ENCODE data around the gene WIPF3. TPM values are rescaled to one million over a fixed set of nuclear protein-coding genes. Genes with fewer than 3 reads are reported as not detected.

The WIPF3 gene
- total RNA-seq, 6 experiments from 2014 or later: not detected

- Mint-ChIP-seq H3K4me1 (ENCODE audit: low read depth) (no peaks in the 10 kb centered on the region), H3K9me3 (no peaks in the 10 kb centered on the region), H3K36me3 (ENCODE audit: low read depth) (no peaks in the 10 kb centered on the region), H3K27ac (no peak overlapping the region), H3K27me3 (ENCODE audit: insufficient read depth) (peaks cover 44% of the 10 kb centered on the region), H3K4me3 (no peak overlapping the region)
- DNase-seq: no peak
- no peak for TF ChIP-seq CTCF (IDR thresholded peaks at IDR 0.05)
Measured at GRCh38 chr7:29805031-29805430, 1.3 kb upstream of the WIPF3 start.

GRCh38 chr7:29805886-29806207 is 461 bp upstream of the WIPF3 start:
- Mint-ChIP-seq H3K9me3 (no peaks in the 10 kb centered on the region), H3K27ac (no peak overlapping the region), H3K27me3 (ENCODE audit: insufficient read depth) (peaks cover 43% of the 10 kb centered on the region), H3K4me1 (ENCODE audit: low read depth) (no peaks in the 10 kb centered on the region), H3K4me3 (no peak overlapping the region), H3K36me3 (ENCODE audit: low read depth) (no peaks in the 10 kb centered on the region)
- no peak for TF ChIP-seq CTCF (IDR thresholded peaks at IDR 0.05)
- no peak for DNase-seq

- Mint-ChIP-seq H3K27ac (no peak overlapping the region), H3K36me3 (ENCODE audit: low read depth) (no peaks in the 10 kb centered on the region), H3K4me1 (ENCODE audit: low read depth) (no peaks in the 10 kb centered on the region), H3K27me3 (ENCODE audit: insufficient read depth) (peaks cover 38% of the 10 kb centered on the region), H3K9me3 (no peaks in the 10 kb centered on the region), H3K4me3 (no peak overlapping the region)
- no peak for DNase-seq
- no peak for TF ChIP-seq CTCF (IDR thresholded peaks at IDR 0.05)
Measured at GRCh38 chr7:29806995-29807841, 910 bp downstream of the WIPF3 start.

DNA sequence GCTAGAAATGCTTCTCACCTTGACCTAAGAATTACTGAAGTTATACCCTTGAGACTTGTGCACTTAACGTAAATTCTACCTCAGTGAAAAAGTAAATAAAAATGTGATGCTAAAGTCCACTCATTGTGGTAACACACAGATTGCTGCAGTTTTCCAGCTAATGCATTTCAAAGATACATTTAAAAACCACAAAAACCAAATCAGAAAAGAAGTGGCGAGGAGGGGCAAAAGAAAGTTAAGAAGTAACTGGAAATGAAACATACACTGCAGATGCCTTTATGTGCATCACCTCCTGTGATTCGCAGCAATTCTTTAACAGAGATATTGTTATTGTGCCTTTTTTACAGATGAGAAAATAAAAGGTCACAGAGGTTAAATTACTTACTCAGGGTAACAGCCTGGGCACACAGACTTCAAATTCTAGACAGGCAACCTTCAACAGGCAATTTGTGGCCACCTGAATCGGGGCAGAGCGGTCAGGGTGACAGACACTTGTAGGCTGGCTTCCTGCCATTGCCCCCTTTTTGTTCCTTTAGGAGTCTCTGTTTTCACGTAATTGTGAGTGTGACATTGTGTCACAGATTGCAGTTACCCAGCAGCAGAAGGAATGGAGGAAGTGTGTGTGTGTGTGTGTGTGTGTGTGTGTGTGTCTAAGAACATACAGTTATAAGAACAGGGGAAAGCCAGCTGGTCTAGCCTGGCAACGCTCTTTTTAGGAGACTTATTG is 1.9 kb downstream of the WIPF3 start:
- H3K9me3 Mint-ChIP-seq: no peaks in the 10 kb centered on the region
- H3K27me3 Mint-ChIP-seq (ENCODE audit: insufficient read depth): peaks cover 38% of the 10 kb centered on the region
- no peak overlapping the region for H3K27ac Mint-ChIP-seq
- no peak for DNase-seq
- no peaks in the 10 kb centered on the region for H3K4me1 Mint-ChIP-seq (ENCODE audit: low read depth)
- H3K36me3 Mint-ChIP-seq (ENCODE audit: low read depth): no peaks in the 10 kb centered on the region
- no peak for TF ChIP-seq CTCF (IDR thresholded peaks at IDR 0.05)
- no peak overlapping the region for H3K4me3 Mint-ChIP-seq

DNA sequence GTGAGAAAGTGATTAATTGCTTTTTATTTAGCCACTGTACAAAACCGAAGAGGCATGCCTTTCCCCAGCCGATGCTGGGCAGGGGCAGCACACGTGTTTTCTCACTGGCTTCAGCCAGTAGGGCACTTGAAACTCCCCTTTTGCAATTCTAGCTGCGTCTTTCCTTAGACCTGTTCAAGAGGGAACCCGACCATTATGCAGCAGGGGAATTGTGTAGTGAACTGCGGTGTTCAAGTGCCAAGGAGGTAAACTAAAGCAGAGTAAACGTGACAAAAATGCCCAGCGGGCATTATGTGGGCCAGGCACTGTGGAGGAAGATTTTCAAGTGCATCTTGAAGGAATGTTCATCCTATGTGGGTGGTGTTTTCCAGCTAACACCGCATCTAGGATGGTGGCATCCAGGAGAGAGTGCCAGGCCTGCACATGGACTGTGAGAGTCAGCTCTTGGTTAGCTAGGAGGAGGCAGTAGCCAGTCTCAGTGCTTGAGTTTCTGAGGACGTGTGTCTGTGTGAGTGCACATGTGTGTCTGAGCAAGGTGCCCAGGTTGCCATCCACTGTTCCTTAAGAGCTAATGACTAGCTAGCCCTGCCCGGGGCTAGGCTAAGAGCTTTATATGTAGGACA is 3.3 kb downstream of the WIPF3 start:
- peaks cover 33% of the 10 kb centered on the region for H3K27me3 Mint-ChIP-seq (ENCODE audit: insufficient read depth)
- no peak for DNase-seq
- no peaks in the 10 kb centered on the region for H3K9me3 Mint-ChIP-seq
- no peaks in the 10 kb centered on the region for H3K4me1 Mint-ChIP-seq (ENCODE audit: low read depth)
- H3K4me3 Mint-ChIP-seq: no peak overlapping the region
- no peak overlapping the region for H3K27ac Mint-ChIP-seq
- no peak for TF ChIP-seq CTCF (IDR thresholded peaks at IDR 0.05)
- no peaks in the 10 kb centered on the region for H3K36me3 Mint-ChIP-seq (ENCODE audit: low read depth)

Measured in HFFc6 (cell line).